Right kidney (tissue), 1 donor: Measurements from ENCODE around the gene SYNE1.
"Not testable (repeated sequence)": the region's sequence is repeated elsewhere in the genome, so short reads cannot be mapped to it uniquely, and the experiment has no call there.

Source experiments
- DNase-seq: peaks from one replicate; pipeline ENCODE4 v3.0.0-alpha.2; 2016

The SYNE1 gene

DNA sequence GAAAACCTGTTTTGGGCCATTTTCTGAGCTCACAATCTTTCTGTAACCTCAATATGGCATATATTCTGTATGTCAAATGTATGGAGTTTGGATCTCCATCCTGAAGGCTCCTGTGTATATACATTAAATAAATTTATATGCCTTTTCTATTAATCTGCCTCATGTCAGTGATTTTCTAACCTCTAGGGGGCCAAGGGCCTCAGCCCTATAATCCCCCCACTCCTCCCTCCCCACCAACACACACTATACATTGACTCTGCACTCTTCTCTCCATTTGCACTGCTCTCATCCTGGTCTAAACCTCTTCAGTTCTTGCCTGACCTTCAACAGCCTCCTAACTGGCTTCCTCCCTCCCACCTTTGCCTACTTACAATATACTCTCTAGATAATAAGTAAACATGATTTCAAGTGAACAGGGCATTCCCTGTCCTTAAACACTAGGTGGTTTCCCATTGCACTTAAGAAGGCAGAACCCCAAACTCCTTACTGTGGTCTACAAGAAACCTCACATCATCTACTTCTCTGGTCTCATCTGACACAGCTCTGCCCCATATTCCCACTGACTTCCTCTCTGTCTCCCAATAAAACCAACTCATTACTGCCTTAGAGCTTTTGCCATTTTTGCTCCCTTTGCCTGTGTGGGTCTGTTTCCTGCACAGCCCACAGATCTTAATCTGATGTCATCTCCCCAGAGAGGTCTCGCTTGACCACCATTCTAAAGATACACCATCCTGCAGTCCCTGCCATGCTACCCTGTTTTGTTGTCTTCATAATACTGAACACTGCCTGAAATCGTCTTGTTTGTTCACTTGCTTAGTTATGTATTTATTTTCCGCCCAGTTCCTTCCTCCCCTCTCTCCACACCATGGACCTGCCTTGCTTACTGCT lies 213.7 kb downstream of the SYNE1 start:
- DNase-seq = no peak

DNA sequence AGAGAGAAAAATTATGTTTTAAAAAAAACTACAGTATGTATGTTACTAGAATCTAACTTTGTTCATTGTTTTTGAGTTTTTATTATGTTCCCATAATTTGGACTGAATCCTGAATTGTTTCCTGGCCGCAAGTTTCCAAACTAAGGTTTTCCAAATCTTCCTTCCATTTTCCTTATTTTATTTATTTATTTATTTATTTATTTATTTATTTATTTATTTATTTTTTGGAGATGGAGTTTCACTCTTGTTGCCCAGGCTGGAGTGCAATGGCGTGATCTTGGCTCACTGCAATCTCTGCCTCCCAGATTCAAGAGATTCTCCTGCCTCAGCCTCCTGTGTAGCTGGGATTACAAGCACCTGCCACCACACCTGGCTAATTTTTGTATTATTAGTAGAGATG lies 215.7 kb downstream of the SYNE1 start:
- not testable (repeated sequence) for DNase-seq

DNA sequence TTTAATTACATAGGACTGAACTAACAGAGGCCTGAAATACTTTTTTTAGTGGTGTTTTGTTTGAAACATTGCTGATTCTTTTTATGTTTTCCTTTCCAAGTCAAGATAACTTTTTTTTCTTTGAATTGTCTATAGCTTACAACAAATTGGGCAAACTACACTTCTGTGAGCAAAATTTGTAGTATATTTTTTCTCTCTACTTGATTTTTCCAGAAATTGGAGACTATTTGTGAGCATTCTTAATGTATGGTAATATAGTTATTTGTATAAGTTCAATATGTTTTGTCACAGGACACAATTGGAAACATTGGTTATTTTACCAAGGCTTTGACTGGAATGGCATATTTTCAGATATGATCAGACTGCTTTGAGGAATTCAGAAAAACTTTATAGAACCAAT lies 216.5 kb downstream of the SYNE1 start:
- DNase-seq = no peak

DNA sequence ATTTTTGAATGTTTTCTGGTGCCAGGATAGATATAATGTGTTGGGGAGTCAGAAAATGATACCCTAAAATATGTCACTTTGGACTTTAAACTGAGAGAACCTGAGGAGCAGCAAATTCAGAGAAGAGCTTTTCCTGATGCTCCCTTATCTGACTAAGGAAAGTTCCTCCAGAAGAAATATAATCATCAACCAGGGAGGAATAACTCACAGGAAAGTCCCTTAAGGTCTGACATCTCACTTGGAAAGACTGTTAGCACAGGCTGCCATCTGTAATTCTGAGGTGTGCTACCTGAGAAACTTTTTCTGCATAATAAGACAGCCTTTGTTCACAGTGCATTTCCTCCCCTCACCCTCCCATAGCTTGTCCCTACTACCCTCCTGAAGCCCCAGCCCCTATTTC lies 218.6 kb downstream of the SYNE1 start:
- DNase-seq = no peak

DNA sequence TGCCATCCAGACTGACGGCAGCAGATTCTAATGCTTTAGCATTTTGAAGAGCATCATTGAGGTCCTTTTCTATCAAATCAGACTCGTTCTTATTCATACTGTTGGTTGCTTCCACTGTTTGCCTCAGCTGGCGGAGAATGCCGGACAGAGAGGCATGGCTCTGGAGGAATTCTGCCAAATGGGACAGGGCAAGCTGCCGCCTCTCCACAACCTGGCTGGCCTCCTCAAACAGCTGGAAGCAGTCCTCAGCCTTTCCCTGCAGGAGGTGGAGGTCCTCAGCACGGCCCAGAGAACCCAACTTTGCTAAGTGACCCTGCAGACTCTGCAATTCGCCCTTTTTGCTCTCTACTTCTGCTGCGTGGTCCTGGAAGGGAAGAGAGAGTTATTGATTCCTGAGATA lies 220.5 kb downstream of the SYNE1 start:
- no peak for DNase-seq

DNA sequence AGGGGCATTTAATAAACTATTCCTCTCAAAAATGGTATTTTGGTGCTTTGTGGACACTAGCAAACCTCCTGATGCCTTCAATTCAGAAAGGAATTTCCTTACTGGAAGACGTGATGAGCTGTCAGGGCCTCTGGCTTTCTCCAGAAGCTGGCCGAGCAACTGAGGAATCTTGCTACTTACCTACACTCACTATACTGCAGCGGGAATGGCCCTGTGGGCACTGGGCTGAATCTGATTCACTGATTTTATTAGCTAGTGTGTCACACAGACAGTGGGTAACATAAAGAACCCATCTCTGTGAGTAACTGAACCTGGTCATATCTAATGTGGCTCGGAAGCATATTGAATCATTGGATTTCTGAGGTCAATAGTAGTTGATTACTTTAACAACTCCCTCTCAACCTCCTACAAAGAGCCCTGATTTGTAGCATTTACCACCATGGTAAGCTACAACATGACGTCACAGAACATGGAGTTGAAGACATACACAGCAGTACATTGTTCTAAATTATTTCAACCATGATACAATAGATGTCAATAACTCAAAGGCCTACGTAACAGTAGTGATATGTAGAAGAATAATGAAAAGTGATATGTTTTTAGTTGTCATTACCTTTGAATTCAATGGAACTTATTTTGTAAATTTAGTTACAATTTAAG lies 232.1 kb downstream of the SYNE1 start:
- DNase-seq = no peak

DNA sequence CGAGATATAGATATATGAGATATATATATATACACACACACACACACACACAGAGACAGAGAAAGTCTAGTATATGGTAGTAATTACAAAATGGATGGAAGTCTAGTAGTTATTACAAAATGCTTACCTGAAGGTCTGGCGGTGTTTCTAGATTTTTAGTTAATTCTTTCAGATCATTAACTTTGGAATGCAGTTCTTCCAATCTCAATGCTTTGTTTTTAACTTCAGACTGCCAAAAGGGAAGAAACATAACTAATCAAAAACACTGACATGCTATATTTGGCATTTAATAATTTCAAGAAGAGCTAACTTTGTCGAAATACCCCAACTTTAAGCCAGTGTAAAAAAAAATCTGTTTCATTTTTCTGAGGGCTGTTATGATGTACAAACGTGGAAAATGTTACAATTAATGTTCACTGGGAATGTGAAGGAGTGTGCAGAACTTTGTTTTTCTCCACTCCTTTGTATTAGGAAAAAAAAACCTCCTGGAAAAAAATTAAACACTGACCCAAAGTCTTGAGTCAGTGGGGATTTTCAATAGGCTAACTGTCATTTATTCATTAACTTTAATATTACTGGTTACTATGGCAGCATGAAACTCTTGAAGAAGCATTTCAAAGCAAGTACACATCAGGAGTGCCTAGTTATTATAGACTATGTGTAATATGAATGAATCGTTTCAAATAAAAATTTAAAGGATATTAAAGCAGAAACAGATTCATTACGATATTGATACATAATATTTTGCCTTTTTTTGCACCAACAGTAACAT lies 232.9 kb downstream of the SYNE1 start:
- no peak for DNase-seq

DNA sequence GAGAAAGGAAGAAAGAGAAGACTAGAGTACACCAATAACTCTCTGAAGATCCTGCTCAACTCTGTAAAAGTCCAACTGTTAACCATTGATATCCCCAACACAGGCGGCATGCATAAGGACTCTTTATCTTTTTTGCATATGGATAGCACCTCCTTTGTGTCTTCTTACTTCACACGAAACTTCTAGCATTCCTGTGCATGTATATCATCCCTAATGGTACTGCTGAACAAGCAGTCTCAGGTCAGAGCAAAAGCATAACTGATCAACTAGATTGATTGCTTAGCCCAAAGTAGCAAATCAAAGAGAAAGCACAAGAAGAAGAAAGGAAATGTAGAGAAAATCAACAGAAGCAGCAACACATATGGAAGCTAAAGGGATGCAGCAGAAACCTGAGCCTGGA lies 234.4 kb downstream of the SYNE1 start:
- no peak for DNase-seq

DNA sequence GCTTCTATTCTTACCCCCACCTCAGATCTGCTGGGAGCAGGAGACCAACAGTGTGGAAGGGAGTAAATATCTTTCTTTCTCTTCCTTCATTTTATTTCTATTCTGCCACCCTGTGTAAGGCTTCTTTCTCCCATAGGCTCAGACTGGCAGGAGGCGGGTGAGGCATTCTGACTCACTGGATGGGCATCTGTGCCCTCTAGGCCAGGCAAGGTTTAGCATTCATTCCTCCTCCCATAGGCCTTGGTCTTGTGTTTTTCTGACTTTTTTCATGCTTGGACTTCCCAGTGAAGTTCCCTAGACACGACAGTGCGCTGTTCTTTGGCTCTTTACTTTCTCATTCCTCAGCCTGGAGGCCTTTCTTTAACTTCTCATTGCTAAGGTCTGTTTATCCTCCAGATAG lies 235.2 kb downstream of the SYNE1 start:
- no peak for DNase-seq

DNA sequence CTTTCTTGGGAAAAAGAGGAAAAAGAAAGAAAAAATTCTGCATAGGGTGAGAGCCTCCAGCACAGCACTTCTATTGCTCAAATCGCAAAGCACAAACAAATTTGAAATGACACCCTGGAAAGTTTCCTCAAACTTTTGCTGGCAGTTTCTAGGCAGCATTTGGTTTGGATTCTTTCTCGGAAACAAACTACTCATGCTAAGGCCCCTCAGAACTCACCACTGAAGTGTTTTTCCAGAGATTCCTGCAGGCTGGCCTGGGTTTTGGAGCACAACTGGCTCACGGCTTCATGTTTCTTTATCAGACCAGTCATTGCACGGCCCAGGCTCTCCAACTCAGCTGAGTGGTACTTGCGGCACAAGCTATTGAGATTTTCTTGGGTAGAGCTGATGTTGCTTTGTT lies 237.8 kb downstream of the SYNE1 start:
- no peak for DNase-seq

DNA sequence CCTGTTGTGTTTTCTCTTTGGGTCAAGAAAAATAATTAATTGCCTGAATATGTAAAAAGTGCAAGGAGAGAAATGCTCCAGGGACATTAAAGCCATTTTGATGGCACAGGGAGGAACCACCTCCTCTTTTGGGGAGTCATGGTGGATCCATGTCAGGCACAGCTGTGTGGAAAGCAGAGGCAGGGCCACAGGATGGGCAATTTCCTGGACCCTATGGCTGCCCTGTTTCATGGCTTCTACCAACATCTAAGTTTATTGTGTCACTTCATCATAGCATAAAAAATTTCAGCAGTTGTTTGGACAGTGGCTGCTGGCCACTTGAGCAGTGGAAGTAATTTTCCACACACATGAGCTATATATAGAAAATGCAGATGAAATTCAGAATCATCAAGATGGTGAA lies 238.2 kb downstream of the SYNE1 start:
- no peak for DNase-seq

DNA sequence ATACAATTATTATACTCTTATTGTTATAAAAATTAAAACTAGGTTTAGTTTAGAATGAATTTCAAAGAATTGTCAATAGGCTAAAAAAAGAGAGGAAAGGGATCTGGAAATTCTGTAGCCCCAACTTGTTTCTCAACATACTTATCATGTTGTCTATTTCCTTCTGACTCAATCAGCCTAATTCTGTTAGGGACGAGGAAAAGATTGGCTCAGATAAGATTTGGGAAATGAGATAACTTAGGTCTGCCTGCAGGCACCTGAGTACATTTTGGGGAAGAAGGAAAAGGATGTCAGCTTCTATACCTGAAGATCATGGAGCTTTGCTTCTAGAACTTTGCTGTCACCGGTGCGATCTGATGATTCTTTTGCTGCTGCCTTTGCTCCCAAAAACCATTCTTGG lies 238.8 kb downstream of the SYNE1 start:
- no peak for DNase-seq

DNA sequence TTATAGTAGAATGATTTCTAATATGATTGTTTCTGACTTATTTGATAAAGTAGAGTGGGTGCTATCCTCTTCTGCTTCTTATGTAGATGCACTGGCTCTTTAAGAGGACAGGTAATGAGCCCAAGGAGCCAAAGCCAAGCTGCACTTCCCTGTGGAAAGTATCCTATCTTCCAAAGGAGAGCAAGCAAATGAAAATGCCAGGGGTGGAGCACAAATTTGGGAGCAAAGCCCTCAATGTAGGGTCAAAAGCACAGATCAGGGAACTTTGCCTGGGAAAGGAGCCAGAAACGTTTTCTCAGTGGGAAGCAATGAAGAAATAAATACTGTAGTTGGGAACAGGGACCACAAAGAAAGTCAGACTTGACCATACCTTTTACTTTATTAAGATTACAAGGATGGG lies 242.9 kb downstream of the SYNE1 start:
- DNase-seq = no peak

DNA sequence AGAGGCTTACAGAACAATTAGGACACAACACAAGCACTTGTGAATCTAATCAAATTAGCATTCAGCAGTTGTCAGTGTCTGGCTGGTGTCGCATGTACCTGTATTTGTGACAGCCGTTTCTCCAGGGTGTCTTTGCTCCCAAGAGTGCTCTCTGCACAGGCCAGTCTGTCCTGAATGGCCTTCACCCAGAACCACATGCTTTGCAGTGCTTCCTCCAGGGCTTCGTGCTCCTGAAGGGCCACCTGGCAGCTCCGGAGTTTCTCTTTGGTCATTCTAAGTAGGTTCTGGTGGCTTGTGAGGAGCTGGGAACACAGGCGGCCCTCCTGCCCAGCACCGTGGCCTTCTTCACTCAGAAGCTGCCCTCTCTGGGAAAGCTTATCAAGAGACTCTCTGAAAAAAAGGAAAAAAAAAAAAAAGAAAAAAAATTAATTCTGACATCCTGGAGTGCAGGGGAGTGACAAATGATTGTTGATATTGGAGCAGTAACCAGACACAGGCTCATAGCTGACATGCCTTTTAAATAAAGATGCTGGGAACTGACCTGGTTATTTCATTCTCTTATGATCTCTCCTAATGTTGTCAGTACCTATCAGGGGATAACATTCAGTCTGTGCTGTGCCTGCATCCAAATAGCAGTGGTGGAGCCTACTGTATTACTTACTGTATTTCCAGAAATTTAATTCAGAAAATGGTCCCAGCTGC lies 245.8 kb downstream of the SYNE1 start:
- DNase-seq = no peak

DNA sequence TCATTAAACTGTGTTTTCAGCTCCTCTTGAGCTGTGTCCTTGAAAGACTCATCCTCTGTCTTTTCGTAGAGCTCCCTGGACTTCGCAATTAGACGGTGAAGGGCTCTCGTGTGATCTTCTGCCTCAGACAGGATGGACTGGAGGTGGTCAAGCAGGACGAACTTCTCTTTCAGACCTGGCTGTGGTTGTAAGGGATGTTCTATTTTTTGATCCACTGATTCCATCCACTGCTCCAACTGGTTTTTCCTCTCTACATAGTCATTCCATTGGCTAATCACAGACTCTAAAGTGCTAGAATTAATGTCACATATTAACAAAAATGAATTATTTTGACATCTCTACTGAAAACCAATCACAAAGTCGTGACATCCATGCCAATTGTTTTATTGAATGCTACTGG lies 250.1 kb downstream of the SYNE1 start:
- DNase-seq = no peak

DNA sequence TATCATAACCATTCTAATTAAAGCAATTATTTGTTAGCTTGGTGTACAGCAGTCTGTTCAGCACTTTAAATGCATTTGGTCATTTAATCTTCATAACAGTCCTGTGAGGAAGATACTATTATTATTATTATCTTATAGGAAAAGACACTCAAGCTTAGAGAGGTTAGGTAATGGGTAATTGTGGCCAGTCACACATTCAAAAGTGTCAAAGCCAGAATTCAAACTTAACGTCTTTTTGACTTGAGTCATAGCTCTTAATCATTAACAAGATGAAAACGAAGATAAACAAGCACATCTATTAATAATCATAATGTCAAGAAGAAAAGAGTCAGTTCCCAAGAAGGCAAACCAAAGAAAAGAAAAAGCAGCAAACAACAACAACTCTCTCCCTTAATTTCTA lies 251.0 kb downstream of the SYNE1 start:
- DNase-seq = no peak

DNA sequence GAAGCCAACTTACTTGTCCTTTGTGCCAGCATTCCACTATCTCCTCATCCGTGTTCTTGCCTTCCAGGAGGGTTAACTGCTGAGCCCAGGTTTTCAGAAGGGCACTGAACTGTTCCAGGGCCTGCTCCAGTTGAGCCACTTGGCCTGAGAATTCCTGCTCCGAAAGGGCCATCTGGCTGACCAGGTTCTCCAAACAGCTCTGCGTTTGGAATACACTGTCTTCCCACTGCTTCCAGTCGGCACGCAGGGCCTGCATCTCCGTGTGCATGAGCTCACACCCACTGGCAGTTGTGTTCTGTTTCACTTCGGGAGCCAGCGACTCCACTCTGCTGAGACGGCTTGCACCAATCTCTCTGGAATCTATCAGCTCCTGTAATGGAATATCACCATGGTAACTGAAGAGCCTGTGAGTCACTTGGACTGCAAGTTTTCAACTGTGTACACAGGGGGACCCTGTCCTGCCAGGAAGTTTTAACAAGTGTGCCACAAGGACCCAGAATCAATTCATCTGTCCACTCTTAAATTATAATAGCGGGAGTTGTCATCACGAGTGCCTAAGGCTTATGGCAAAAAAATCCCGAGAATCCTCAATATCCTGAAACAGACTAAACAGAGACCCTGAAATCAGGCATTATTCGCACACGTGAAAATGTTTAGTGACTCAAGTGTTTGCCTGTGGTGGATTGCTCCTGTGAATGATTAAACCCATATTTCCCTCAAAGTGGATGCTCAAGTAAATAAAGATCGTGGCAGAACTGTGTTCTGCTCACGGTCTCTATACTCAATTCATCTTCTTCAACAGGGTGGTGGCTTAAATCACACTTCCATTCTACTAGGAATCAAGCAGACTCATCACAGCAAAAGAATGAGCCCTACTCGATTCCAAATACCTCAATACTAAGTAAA lies 255.9 kb downstream of the SYNE1 start:
- peak; percentile 81 for DNase-seq

DNA sequence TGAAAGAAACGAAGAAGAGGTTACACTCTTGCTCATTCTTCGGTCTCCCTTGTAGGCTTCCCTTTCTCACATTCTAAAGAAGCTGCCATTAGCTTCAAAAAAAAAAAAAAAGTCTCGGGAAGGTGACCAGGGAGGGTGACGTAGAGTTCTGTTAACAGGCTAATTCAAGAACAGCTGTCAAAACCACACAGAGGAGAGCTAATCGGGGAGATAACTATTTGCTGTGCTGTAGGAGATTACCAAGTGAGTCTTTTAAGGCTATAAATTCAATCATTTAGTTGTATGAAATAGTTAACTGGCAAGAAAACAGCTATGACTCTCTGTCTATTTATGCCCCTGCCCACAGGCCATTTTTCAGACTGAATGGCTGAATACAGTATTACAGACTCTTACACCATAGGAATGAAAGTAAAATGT lies 256.8 kb downstream of the SYNE1 start:
- DNase-seq = peak; percentile 65

DNA sequence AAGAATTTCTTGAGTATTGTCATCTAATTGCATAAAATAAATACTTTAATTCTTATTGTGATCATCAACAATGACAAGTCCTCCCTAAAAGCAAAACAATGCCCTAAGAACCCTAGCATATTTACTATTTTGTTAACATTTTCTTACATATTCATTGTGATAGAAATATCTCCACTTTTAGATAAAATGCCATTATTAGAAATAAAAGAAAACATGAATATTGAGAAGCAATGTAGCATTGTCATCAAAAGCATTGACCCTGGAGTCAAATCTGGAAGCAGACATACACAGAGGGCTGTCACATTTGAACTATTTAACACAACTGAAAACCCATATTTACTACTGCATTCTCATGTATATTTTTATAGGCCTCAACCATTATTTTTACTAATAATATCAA lies 257.7 kb downstream of the SYNE1 start:
- DNase-seq = no peak

DNA sequence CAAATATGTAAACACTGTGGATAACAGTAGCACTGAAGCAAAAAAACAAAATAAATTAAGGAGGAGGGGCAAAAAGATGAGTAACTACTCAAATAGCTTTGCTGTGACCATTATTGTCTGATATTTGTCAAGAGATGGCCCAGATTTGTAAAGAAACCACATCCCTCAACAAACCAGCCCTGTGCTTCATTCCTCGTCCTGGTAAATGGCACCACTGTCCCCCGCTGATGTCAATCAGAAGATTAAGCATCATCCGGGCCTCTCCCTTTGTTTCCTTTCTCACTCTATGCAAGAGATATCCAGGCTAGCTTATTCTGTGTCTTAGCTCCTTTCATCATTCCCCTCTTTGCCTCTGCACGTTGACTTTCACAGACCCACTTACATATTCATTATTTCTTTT lies 259.0 kb downstream of the SYNE1 start:
- DNase-seq = no peak

DNA sequence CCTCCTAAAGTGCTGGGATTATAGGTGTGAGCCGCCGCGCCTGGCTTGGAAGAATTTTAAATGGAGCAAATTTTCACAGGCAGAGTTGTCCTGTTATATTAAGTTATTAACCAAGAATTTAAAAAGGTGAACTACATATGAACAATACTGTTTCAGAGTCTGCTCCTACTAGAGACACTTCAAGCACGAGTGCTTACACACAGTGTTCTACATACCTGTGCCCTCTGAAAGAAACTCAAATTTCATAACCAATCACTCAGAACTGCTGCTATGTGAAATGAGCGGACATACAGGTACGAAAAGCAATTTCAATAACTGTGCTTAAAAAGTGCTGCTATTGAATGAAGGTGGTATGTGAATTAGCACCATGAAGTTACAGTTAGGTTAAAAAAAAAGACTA lies 262.0 kb downstream of the SYNE1 start:
- no peak for DNase-seq

DNA sequence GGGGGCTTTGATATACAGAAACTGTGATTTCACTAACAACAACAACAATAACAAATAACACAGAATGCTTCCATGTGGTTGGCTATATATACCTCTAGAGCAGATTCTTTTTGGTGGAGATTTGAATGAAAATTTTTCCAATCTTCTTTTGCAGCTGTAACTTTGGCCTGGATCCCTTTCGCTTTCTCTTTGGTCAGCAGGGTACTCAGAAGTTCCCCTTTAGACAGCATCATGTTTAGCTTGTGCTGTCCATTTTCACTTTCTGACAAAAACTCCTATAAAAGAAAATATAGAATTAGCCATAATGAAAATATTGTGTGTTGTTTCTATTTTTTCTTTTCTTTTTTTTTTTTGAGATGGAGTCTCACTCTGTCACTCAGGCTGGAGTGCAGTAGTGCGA lies 264.2 kb downstream of the SYNE1 start:
- DNase-seq = no peak
